AG09309 (cell line): ENCODE results near the gene PIK3C3.
"Not testable (repeated sequence)": the region's sequence is repeated elsewhere in the genome, so short reads cannot be mapped to it uniquely, and the experiment has no call there.

Source experiments
- DNase-seq: peaks from one replicate; pipeline ENCODE4 v3.0.0-alpha.2; 2010; ENCODE audit warnings: low read depth
- H3K4me3 ChIP-seq: 2 replicates; pipeline ENCODE4 v1.5.1; 2011; ENCODE audit warnings: mild to moderate bottlenecking, low read depth, low read length, moderate library complexity; ENCODE audit not compliant: control insufficient read depth
- CTCF ChIP-seq: IDR thresholded peaks from 2 replicates; pipeline ENCODE4 v1.5.1; 2011; ENCODE audit warnings: mild to moderate bottlenecking, low read depth, low read length, inconsistent platforms; ENCODE audit not compliant: insufficient read depth, control insufficient read depth; ENCODE audit errors: missing control alignments

The PIK3C3 gene

DNA sequence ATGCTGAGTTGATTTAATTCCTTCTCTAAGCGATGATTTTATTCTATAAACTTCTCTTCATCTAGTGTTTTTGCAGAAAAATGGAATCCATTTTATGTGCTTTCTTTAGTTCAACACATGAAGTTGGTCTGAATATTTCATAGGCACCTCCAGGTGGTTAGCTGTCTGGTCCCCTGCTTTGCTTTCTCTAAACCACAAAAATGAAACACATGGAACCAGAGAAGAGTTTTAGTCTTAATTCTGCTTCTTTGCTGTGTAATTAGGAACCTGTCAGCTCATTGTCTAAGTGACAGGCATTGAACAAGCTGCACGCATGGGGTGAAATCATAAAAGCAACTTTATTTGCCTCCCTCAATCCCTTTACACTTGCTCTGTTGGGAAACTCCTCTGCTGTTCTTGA, 150.4 kb downstream of the PIK3C3 start:
- TF ChIP-seq CTCF = no peak
- no peak overlapping the region for H3K4me3 ChIP-seq
- no peak for DNase-seq

DNA sequence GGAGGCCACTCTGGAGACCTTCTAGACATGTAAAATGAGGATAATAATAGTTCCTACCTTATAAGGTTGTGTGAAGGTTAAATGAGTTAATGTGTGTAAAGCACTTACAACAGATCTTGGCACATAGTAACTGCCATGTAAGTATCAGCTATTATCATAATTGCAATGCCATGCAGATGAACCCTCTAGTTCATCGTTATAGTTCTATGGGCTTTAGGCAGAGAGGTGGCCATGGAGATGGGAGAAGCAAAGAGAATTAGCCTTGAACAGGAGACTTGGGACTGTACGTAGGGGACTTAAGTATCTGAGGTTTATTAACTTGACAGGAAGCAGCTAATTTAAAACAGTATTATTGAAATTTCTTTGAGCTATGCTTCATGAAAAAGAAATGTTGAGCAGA, 151.8 kb downstream of the PIK3C3 start:
- TF ChIP-seq CTCF = no peak

GRCh38 chr18:42107287-42107686, 152.3 kb downstream of the PIK3C3 start:
- no peak for DNase-seq
- no peak for TF ChIP-seq CTCF
- no peak overlapping the region for H3K4me3 ChIP-seq

More for the DNA sequence above, 151.8 kb downstream of the PIK3C3 start:
- DNase-seq = no peak
- no peak overlapping the region for H3K4me3 ChIP-seq

DNA sequence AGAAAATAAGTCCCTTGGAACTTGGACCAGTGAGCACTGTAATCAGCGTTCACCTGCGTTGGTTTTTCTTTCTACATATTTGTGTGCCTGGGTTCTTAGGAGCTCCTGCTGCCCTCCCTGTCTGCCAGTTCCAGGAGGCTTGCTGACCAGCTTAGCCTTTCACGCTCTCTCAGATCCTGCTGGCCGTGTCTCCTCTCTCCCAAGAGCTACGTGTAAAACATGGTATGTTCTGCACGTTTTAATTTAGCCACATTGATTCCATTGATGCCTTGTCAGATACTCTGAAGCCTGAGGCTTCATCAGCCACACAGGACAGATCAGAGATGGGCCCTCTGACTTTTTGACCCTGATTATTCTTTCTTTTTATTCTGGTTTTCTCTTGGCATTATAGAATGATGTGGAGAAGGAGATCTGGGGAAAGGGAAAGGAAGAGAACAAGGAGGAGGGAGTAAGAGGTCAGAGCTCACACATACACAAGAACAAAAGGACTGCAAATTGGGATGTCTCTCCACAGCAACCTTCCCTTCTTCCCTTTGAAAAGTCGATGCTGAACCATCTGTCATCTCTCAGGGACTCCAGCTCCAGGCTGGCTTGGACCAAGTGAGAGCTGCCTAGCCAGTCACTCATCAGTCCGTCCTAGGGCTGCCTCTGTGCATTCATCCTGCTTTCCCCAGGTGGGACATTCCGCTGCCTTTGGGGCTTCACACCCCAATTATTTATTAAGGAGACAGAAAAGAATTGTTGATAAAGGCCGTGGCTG, 152.8 kb downstream of the PIK3C3 start:
- TF ChIP-seq CTCF = no peak
- no peak overlapping the region for H3K4me3 ChIP-seq
- no peak for DNase-seq

GRCh38 chr18:42112147-42112546, 157.1 kb downstream of the PIK3C3 start:
- DNase-seq, H3K4me3 ChIP-seq: not testable (repeated sequence)

DNA sequence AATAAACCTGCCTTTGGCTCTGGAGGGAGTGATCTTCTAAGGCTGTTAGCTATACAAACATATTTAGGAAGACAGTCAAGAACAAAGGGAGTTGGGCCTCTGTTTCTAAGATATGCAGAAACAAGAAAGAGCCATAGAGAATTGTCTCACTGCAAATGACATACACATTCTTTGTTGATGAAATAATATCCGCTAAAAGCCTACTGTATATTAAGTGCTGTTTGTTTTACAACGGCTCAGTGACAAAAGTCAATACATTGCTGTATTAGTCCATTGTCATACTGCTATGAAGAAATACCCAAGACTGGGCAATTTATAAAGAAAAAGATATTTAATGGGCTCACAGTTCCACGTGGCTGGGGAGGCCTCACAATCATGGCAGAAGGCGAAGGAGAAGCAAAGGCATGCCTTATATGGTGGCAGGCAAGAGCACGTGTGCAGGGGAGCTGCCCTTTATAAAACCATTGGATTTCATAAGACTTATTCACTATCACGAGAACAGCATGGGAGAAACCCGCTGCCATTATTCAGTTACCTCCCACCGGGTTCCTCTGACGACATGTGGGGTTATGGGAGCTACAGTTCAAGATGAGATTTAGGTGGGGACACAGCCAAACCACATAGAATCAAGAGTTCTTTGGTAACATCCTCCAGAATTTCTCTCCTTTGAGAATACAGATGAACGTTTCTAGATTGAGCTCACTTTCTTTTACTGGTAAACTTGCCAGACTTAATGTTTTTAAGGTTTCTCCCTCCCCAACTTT, 157.8 kb downstream of the PIK3C3 start:
- no peak for DNase-seq
- H3K4me3 ChIP-seq = no peak overlapping the region
- no peak for TF ChIP-seq CTCF

- no peak for TF ChIP-seq CTCF
- DNase-seq = peak; percentile 44
- H3K4me3 ChIP-seq = no peak overlapping the region
These were observed 158.6 kb downstream of the PIK3C3 start for GRCh38 chr18:42113529-42114191.
